Heart left ventricle (tissue), 16 donors: ENCODE results near the gene NXNL2. TPM values are rescaled to one million over a fixed set of nuclear protein-coding genes. Genes with fewer than 3 reads are reported as not detected.

Experiments used
- ATAC-seq, 4 donors: fragments of 200-7000 bp; cut with Tn5 transposase; one replicate each; pipeline ENCODE4 v1.9.1; 2020 to 2022; ENCODE audit warnings: moderate library complexity in 4 of 4, mild to moderate bottlenecking in 3 of 4, moderate number of reproducible peaks in 1 of 4
- DNase-seq, 5 donors: peaks; one replicate each; pipeline ENCODE4 v3.0.0-alpha.2; 2020
- H3K27ac ChIP-seq, 12 donors: fragments of 200-600 bp; sonication (generic) in 4 of 12; one replicate each; pipeline versions ENCODE4 v1.5.0 to v1.8.0; 2016 to 2022; ENCODE audit warnings: mild to moderate bottlenecking in 2 of 12
- H3K27me3 ChIP-seq, 9 donors: fragments of 200-600 bp; sonication (generic) in 2 of 9; one replicate each; pipeline versions ENCODE4 v1.5.1 to v1.8.0; 2016 to 2022; ENCODE audit warnings: mild to moderate bottlenecking in 3 of 9
- H3K36me3 ChIP-seq, 9 donors: fragments of 200-600 bp; sonication (generic) in 2 of 9; one replicate each; pipeline versions ENCODE4 v1.5.0 to v1.8.0; 2018 to 2022; ENCODE audit warnings: mild to moderate bottlenecking in 2 of 9
- H3K4me1 ChIP-seq, 12 donors: fragments of 200-600 bp; sonication (generic) in 4 of 12; one replicate each; pipeline versions ENCODE4 v1.5.0 to v1.8.0; 2016 to 2022; ENCODE audit warnings: mild to moderate bottlenecking in 3 of 12
- H3K4me3 ChIP-seq, 12 donors: fragments of 200-600 bp; sonication (generic) in 4 of 12; one replicate each; pipeline versions ENCODE4 v1.5.0 to v1.8.0; 2017 to 2022; ENCODE audit warnings: mild to moderate bottlenecking in 9 of 12, moderate library complexity in 4 of 12
- H3K9me3 ChIP-seq, 12 donors: fragments of 200-600 bp; sonication (generic) in 4 of 12; one replicate each; pipeline versions ENCODE4 v1.5.0 to v1.8.0; 2016 to 2022; ENCODE audit warnings: mild to moderate bottlenecking in 1 of 12
- CTCF ChIP-seq, 12 donors: fragments of 200-600 bp; sonication (generic) in 4 of 12; IDR thresholded peaks; one replicate each; pipeline versions ENCODE4 v1.5.0 to v1.8.0; 2018 to 2022; ENCODE audit warnings: antibody characterized with exemption in 12 of 12, mild to moderate bottlenecking in 5 of 12
- POLR2A ChIP-seq, 2 donors: fragments of 450-650 bp; IDR thresholded peaks; one replicate each; pipeline ENCODE4 v1.6.1; 2017; ENCODE audit warnings: antibody characterized with exemption in 2 of 2, mild to moderate bottlenecking in 2 of 2, moderate library complexity in 2 of 2
- WGBS, 4 donors: extraction: QIAGEN DNeasy Blood & Tissue Kit in 2 of 4; methylation state at CpG; one replicate each; pipeline versions ENCODE4 v1.1.5 to v1.1.7; 2013 to 2018; 5-methylcytosine and 5-hydroxymethylcytosine counted together
- intact Hi-C, 10 donors: fragments of 100-400 bp; cut with DNase I; formaldehyde crosslinking; loops; one replicate each; pipeline versions ENCODE4 v1.11.1 to v1.14.2; 2022
- polyA plus RNA-seq, 2 donors: library from polyadenylated mRNA; stranded (reverse); fragments of 200-250 nt; gene quantifications; one replicate each; pipeline ENCODE4 v1.2.3, GENCODE V29; 2013
- total RNA-seq, 9 donors: library from RNA; depleted of rRNA in 2 of 9; stranded (reverse); fragments of >200 nt in 2 of 9; fragmentation: NEBNext Ultra II Directional in 3 of 9; extraction: Animal tissue kit (Norgen Biotek cat#: 25700) in 3 of 9; gene quantifications; one replicate each; pipeline versions ENCODE4 v1.1.0 to v1.2.4, GENCODE V29; 2016 to 2023
- donor health status: ischemic (EF 13 %, LVEDD 7.1; RV severe dilation, severe dysfunction).
- donor health status: healthy with polysubstance abuse.
- donor health status: DM: no; HTN: yes; CAD: no.
- donor health status: DM: no; HTN: no; CAD: no.
- donor health status: ischemic (EF 25% LVEDD 6.9; RV normal size, moderate dysfunction).
- donor health status: ischemic (EF 25% LVEDD 5.7; RV mildly dilated, moderate dysfunction).
- donor health status: healthy.
- donor health status: DM: yes; HTN: yes; CAD: no.
- donor health status: ischemic (EF 35%, LVEDD 5.7; RV mildly dilated, moderate dysfunction).
- donor health status: nonischemic (EF 11% LVEDD 7.7; RV severe dilation, severe dysfunction).
- donor health status: DM: yes; HTN: yes; CAD: no.
- donor health status: PGD.
- donor health status: ischemic (EF 29% LVEDD 5.4; RV normal size, mild dysfunction).
- donor health status: nonischemic (EF 23%, LVEDD 6.1; RV moderate dilation, normal function).

The NXNL2 gene
- total and polyA plus RNA-seq, 11 donors: 0.07 TPM; not detected in 10

- Histone ChIP-seq H3K4me3 (no peak overlapping the region), H3K36me3 (no peaks in the 10 kb centered on the region), H3K9me3 (no peaks in the 10 kb centered on the region), H3K4me1 (peaks cover 0 to 12% (median 5%) of the 10 kb centered on the region in 12 donors), H3K27me3 (no peaks in the 10 kb centered on the region), H3K27ac (no peak overlapping the region)
- intact Hi-C loops: loop anchor here in 3 of 10 donors (5.0 to 10.0 kb wide), 3 partner anchors 64 to 704 kb away; no protein-coding TSS in a partner anchor
- DNase-seq (no peak), ATAC-seq (no peak)
- 82 to 88% (median 86%) methylated on average over 5 of the region's 5 CpGs for WGBS, 4 donors
- TF ChIP-seq POLR2A (IDR thresholded peaks at IDR 0.05) (no peak), CTCF (IDR thresholded peaks at IDR 0.05) (no peak)
These were observed 46.0 kb downstream of the NXNL2 start for GRCh38 chr9:88580961-88581360.

- TF ChIP-seq CTCF (IDR thresholded peaks at IDR 0.05): no peak
- TF ChIP-seq POLR2A (IDR thresholded peaks at IDR 0.05): no peak
- Histone ChIP-seq H3K27me3 (no peaks in the 10 kb centered on the region), H3K4me3 (no peak overlapping the region), H3K36me3 (no peaks in the 10 kb centered on the region), H3K9me3 (peaks cover 0 to 4% (median 0%) of the 10 kb centered on the region in 12 donors), H3K4me1 (peaks cover 0 to 6% (median 0%) of the 10 kb centered on the region in 12 donors), H3K27ac (peak overlapping the region in 1 of 12 donors; percentile 26)
- no peak for DNase-seq
- 37 to 52% (median 42%) methylated on average over 8 of the region's 8 CpGs for WGBS, 4 donors
- intact Hi-C loops: loop anchor here in 3 of 10 donors (5.0 to 10.0 kb wide), 3 partner anchors 61 to 701 kb away; no protein-coding TSS in a partner anchor
- peak in 3 of 4 donors; percentile 22 to 63 (median 39) for ATAC-seq
These were observed 49.1 kb downstream of the NXNL2 start for GRCh38 chr9:88583901-88584596.

GRCh38 chr9:88585426-88585825 is 50.4 kb downstream of the NXNL2 start:
- Histone ChIP-seq H3K36me3 (no peaks in the 10 kb centered on the region), H3K4me3 (no peak overlapping the region), H3K27me3 (no peaks in the 10 kb centered on the region), H3K9me3 (peaks cover 0 to 9% (median 0%) of the 10 kb centered on the region in 12 donors), H3K4me1 (peaks cover 0 to 6% (median 0%) of the 10 kb centered on the region in 12 donors), H3K27ac (no peak overlapping the region)
- TF ChIP-seq CTCF (IDR thresholded peaks at IDR 0.05): no peak
- no peak for TF ChIP-seq POLR2A (IDR thresholded peaks at IDR 0.05)
- intact Hi-C loops: loop anchor here in 2 of 10 donors (10.0 kb wide), 2 partner anchors 59 to 699 kb away; no protein-coding TSS in a partner anchor
- 95 to 100% (median 96%) methylated on average over 1 of the region's 1 CpG for WGBS, 4 donors
- DNase-seq (no peak), ATAC-seq (no peak)

GRCh38 chr9:88586452-88586851 is 51.5 kb downstream of the NXNL2 start:
- Histone ChIP-seq H3K4me1 (peaks cover 0 to 6% (median 0%) of the 10 kb centered on the region in 12 donors), H3K27ac (no peak overlapping the region), H3K27me3 (no peaks in the 10 kb centered on the region), H3K9me3 (peaks cover 0 to 11% (median 0%) of the 10 kb centered on the region in 12 donors), H3K4me3 (no peak overlapping the region), H3K36me3 (no peaks in the 10 kb centered on the region)
- DNase-seq (no peak), ATAC-seq (no peak)
- WGBS, 4 donors: 81 to 90% (median 87%) methylated on average over 3 of the region's 3 CpGs
- intact Hi-C loops: loop anchor here in 2 of 10 donors (10.0 kb wide), 2 partner anchors 58 to 698 kb away; no protein-coding TSS in a partner anchor
- TF ChIP-seq POLR2A (IDR thresholded peaks at IDR 0.05) (no peak), CTCF (IDR thresholded peaks at IDR 0.05) (no peak)
